ENCODE results near the gene CCDC71L. TPM values are rescaled to one million over a fixed set of nuclear protein-coding genes. Genes with fewer than 3 reads are reported as not detected.
A peak's percentile ranks its signal among the peaks of the same experiment; 100 is the strongest.

Gene CCDC71L
- total and polyA plus RNA-seq, 2 donors (not counting 1 experiment from before 2014, with no cell fraction given), result 20.3 to 39.1 TPM

DNA sequence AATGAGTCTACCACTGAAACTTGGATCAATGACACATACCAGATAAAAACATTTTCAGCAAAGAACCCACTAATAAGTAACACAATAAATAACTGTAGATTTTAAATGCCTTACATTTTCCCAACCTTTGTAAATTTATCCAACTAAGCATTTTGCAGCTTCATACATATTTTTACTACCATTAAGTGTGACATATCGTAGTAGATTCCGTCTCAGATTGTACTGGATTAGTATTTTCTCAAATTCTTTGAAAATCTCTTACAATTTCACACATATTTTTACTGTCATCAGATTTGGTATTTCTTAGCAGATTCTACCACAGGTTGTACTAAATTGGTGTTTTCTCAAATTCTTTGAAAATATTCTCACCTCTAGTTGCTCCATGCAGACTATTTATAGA is 26.0 kb downstream of the CCDC71L start:
- H3K9ac ChIP-seq (ENCODE audit: insufficient read depth, low read length), result no peak overlapping the region
- no peaks in the 10 kb centered on the region for H3K27me3 ChIP-seq (ENCODE audit: control insufficient read depth, insufficient read depth, low read length)
- no peak overlapping the region for H3K27ac ChIP-seq (ENCODE audit: insufficient read depth, low read length)
- no peak overlapping the region for H2AFZ ChIP-seq (ENCODE audit: low read length)
- H4K20me1 ChIP-seq (ENCODE audit: control insufficient read depth, extremely low read depth, insufficient read depth, low read length), result no peaks in the 10 kb centered on the region
- TF ChIP-seq CTCF (conservative IDR thresholded peaks at IDR 0.05 in 1 of 2, IDR thresholded peaks at IDR 0.05 in 1 of 2; ENCODE audit: low read depth in 1 of 2, low read length in 2 of 2), result no peak
- TF ChIP-seq EZH2 (IDR thresholded peaks at IDR 0.05; ENCODE audit: low read length, missing control alignments), result no peak
- no peak overlapping the region for H3K4me3 ChIP-seq (replicated peaks in 1 of 4; ENCODE audit: control extremely low read depth in 1 of 4, insufficient read depth in 1 of 4, low read depth in 3 of 4, low read length in 4 of 4)
- H3K4me1 ChIP-seq (ENCODE audit: control insufficient read depth, extremely low read depth, insufficient read depth, low read length), result peaks cover 3% of the 10 kb centered on the region
- DNase-seq (ENCODE audit: low read depth in 2 of 2), result no peak
- no peaks in the 10 kb centered on the region for H3K79me2 ChIP-seq (ENCODE audit: control insufficient read depth, insufficient read depth, low read length)
- H3K36me3 ChIP-seq (ENCODE audit: control insufficient read depth, insufficient read depth, low read length), result no peaks in the 10 kb centered on the region
- H3K4me2 ChIP-seq (ENCODE audit: extremely low read depth, insufficient read depth, low read length), result no peak overlapping the region
- H3K9me3 ChIP-seq (ENCODE audit: control insufficient read depth, insufficient read depth, low read depth, low read length), result no peaks in the 10 kb centered on the region

DNA sequence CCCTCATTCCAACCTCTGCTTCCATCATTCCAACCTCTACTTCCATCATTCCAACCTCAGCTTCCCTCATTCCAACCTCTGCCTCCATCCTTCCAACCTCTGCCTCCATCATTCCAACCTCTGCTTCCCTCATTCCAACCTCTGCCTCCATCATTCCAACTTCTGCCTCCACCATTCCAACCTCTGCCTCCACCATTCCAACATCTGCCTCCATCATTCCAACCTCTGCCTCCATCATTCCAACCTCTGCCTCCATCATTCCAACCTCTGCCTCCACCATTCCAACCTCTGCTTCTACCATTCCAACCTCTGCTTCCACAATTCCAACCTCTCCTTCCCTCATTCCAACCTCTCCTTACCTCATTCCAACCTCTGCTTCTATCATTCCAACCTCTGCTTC is 30.3 kb downstream of the CCDC71L start:
- H3K9ac ChIP-seq (ENCODE audit: insufficient read depth, low read length), result no peak overlapping the region
- H3K27ac ChIP-seq (ENCODE audit: insufficient read depth, low read length), result no peak overlapping the region

GRCh38 chr7:106629516-106629915 is 31.4 kb downstream of the CCDC71L start:
- Histone ChIP-seq H3K27ac (ENCODE audit: insufficient read depth, low read length) (peak overlapping the region; percentile 60), H3K36me3 (ENCODE audit: control insufficient read depth, insufficient read depth, low read length) (no peaks in the 10 kb centered on the region), H3K27me3 (ENCODE audit: control insufficient read depth, insufficient read depth, low read length) (no peaks in the 10 kb centered on the region), H3K4me1 (ENCODE audit: control insufficient read depth, extremely low read depth, insufficient read depth, low read length) (peaks cover 20% of the 10 kb centered on the region), H3K9me3 (ENCODE audit: control insufficient read depth, insufficient read depth, low read depth, low read length) (no peaks in the 10 kb centered on the region), H3K9ac (ENCODE audit: insufficient read depth, low read length) (no peak overlapping the region), H3K4me2 (ENCODE audit: extremely low read depth, insufficient read depth, low read length) (peak overlapping the region; percentile 80), H4K20me1 (ENCODE audit: control insufficient read depth, extremely low read depth, insufficient read depth, low read length) (no peaks in the 10 kb centered on the region), H2AFZ (ENCODE audit: low read length) (no peak overlapping the region), H3K4me3 (replicated peaks in 1 of 4; ENCODE audit: control extremely low read depth in 1 of 4, insufficient read depth in 1 of 4, low read depth in 3 of 4, low read length in 4 of 4) (no peak overlapping the region), H3K79me2 (ENCODE audit: control insufficient read depth, insufficient read depth, low read length) (no peaks in the 10 kb centered on the region)
- peak; percentile 59 to 77 for DNase-seq (ENCODE audit: low read depth in 2 of 2)
- no peak for TF ChIP-seq CTCF (conservative IDR thresholded peaks at IDR 0.05 in 1 of 2, IDR thresholded peaks at IDR 0.05 in 1 of 2; ENCODE audit: low read depth in 1 of 2, low read length in 2 of 2)
- TF ChIP-seq EZH2 (IDR thresholded peaks at IDR 0.05; ENCODE audit: low read length, missing control alignments), result no peak

More for the DNA sequence above, 30.3 kb downstream of the CCDC71L start:
- no peak for DNase-seq (ENCODE audit: low read depth in 2 of 2)
- Histone ChIP-seq H3K27me3 (ENCODE audit: control insufficient read depth, insufficient read depth, low read length) (no peaks in the 10 kb centered on the region), H4K20me1 (ENCODE audit: control insufficient read depth, extremely low read depth, insufficient read depth, low read length) (no peaks in the 10 kb centered on the region), H3K9me3 (ENCODE audit: control insufficient read depth, insufficient read depth, low read depth, low read length) (no peaks in the 10 kb centered on the region), H3K79me2 (ENCODE audit: control insufficient read depth, insufficient read depth, low read length) (no peaks in the 10 kb centered on the region), H3K36me3 (ENCODE audit: control insufficient read depth, insufficient read depth, low read length) (no peaks in the 10 kb centered on the region), H3K4me3 (replicated peaks in 1 of 4; ENCODE audit: control extremely low read depth in 1 of 4, insufficient read depth in 1 of 4, low read depth in 3 of 4, low read length in 4 of 4) (no peak overlapping the region), H3K4me2 (ENCODE audit: extremely low read depth, insufficient read depth, low read length) (no peak overlapping the region), H3K4me1 (ENCODE audit: control insufficient read depth, extremely low read depth, insufficient read depth, low read length) (peaks cover 13% of the 10 kb centered on the region), H2AFZ (ENCODE audit: low read length) (no peak overlapping the region)
- no peak for TF ChIP-seq EZH2 (IDR thresholded peaks at IDR 0.05; ENCODE audit: low read length, missing control alignments)
- TF ChIP-seq CTCF (conservative IDR thresholded peaks at IDR 0.05 in 1 of 2, IDR thresholded peaks at IDR 0.05 in 1 of 2; ENCODE audit: low read depth in 1 of 2, low read length in 2 of 2), result no peak
